Skeletal muscle tissue (tissue), 4 donors: Measurements from ENCODE around the gene SRPK1. TPM values are rescaled to one million over a fixed set of nuclear protein-coding genes. Genes with fewer than 3 reads are reported as not detected.

Experiments
- H3K27ac ChIP-seq: one replicate; pipeline ENCODE4 v1.7.0; 2013; ENCODE audit warnings: mild to moderate bottlenecking, low read depth, low read length, inconsistent platforms
- H3K27me3 ChIP-seq, 3 donors: one replicate each; pipeline ENCODE4 v1.7.0; 2013; ENCODE audit warnings: low read length in 3 of 3; ENCODE audit not compliant: control insufficient read depth in 3 of 3, insufficient read depth in 3 of 3
- H3K36me3 ChIP-seq, 3 donors: one replicate each; pipeline ENCODE4 v1.7.0; 2013; ENCODE audit warnings: low read length in 3 of 3; ENCODE audit not compliant: control insufficient read depth in 3 of 3, insufficient read depth in 3 of 3
- H3K4me1 ChIP-seq, 3 donors: one replicate each; pipeline ENCODE4 v1.7.0; 2013; ENCODE audit warnings: low read length in 3 of 3, mild to moderate bottlenecking in 3 of 3; ENCODE audit not compliant: control insufficient read depth in 3 of 3, insufficient read depth in 3 of 3
- H3K4me3 ChIP-seq, 3 donors: one replicate each; pipeline ENCODE4 v1.7.0; 2013; ENCODE audit warnings: low read length in 3 of 3
- H3K9ac ChIP-seq, 3 donors: one replicate each; pipeline ENCODE4 v1.7.0; 2013; ENCODE audit warnings: low read length in 3 of 3, mild to moderate bottlenecking in 3 of 3, moderate library complexity in 2 of 3, low read depth in 1 of 3
- H3K9me3 ChIP-seq, 3 donors: one replicate each; pipeline ENCODE4 v1.7.0; 2013; ENCODE audit warnings: low read length in 3 of 3; ENCODE audit not compliant: control insufficient read depth in 3 of 3
- total RNA-seq: library from RNA; depleted of rRNA; stranded (reverse); fragments of >200 nt; gene quantifications from one replicate; pipeline ENCODE4 v1.2.3, GENCODE V29; 2014
- donor health status: Osteomylitis.

The SRPK1 gene
- total RNA-seq, 1 donor from 2014 or later, result 15.1 TPM

GRCh38 chr6:35844290-35844689 is 76.6 kb downstream of the SRPK1 start:
- Histone ChIP-seq H3K9me3 (peaks cover 0 to 4% (median 0%) of the 10 kb centered on the region in 3 donors), H3K4me1 (no peaks in the 10 kb centered on the region), H3K9ac (no peak overlapping the region), H3K27ac (no peak overlapping the region), H3K36me3 (peaks cover 0 to 13% (median 7%) of the 10 kb centered on the region in 3 donors), H3K4me3 (no peak overlapping the region), H3K27me3 (no peaks in the 10 kb centered on the region)

GRCh38 chr6:35842381-35842780 is 78.5 kb downstream of the SRPK1 start:
- H3K36me3 ChIP-seq, result peaks cover 2 to 10% (median 4%) of the 10 kb centered on the region in 3 donors
- no peaks in the 10 kb centered on the region for H3K4me1 ChIP-seq
- no peak overlapping the region for H3K4me3 ChIP-seq
- no peak overlapping the region for H3K27ac ChIP-seq
- H3K9ac ChIP-seq, result no peak overlapping the region
- no peaks in the 10 kb centered on the region for H3K27me3 ChIP-seq
- H3K9me3 ChIP-seq, result no peaks in the 10 kb centered on the region

- Histone ChIP-seq H3K27me3 (no peaks in the 10 kb centered on the region), H3K4me3 (no peak overlapping the region), H3K27ac (no peak overlapping the region), H3K36me3 (peaks cover 5 to 23% (median 12%) of the 10 kb centered on the region in 3 donors), H3K9ac (no peak overlapping the region), H3K4me1 (no peaks in the 10 kb centered on the region), H3K9me3 (no peaks in the 10 kb centered on the region)
Observed at GRCh38 chr6:35839019-35839418, 81.9 kb downstream of the SRPK1 start.

- peaks cover 5 to 14% (median 12%) of the 10 kb centered on the region in 3 donors for H3K36me3 ChIP-seq
- no peaks in the 10 kb centered on the region for H3K27me3 ChIP-seq
- no peak overlapping the region for H3K9ac ChIP-seq
- H3K9me3 ChIP-seq, result no peaks in the 10 kb centered on the region
- H3K27ac ChIP-seq, result no peak overlapping the region
- no peak overlapping the region for H3K4me3 ChIP-seq
- no peaks in the 10 kb centered on the region for H3K4me1 ChIP-seq
Observed at GRCh38 chr6:35833536-35833935, 87.4 kb downstream of the SRPK1 start.

GRCh38 chr6:35831257-35832007 is 89.5 kb downstream of the SRPK1 start:
- H3K9ac ChIP-seq, result no peak overlapping the region

GRCh38 chr6:35829306-35829705 is 91.6 kb downstream of the SRPK1 start:
- H3K4me3 ChIP-seq, result no peak overlapping the region
- H3K9me3 ChIP-seq, result peaks cover 0 to 2% (median 0%) of the 10 kb centered on the region in 3 donors
- H3K9ac ChIP-seq, result no peak overlapping the region
- no peaks in the 10 kb centered on the region for H3K4me1 ChIP-seq
- H3K27me3 ChIP-seq, result no peaks in the 10 kb centered on the region
- no peak overlapping the region for H3K27ac ChIP-seq
- H3K36me3 ChIP-seq, result peaks cover 0 to 5% (median 0%) of the 10 kb centered on the region in 3 donors

More at GRCh38 chr6:35831257-35832007, 89.5 kb downstream of the SRPK1 start:
- Histone ChIP-seq H3K4me3 (no peak overlapping the region), H3K36me3 (peaks cover 0 to 12% (median 11%) of the 10 kb centered on the region in 3 donors), H3K27ac (no peak overlapping the region), H3K4me1 (no peaks in the 10 kb centered on the region), H3K9me3 (no peaks in the 10 kb centered on the region), H3K27me3 (no peaks in the 10 kb centered on the region)

GRCh38 chr6:35824552-35825192 is 96.2 kb downstream of the SRPK1 start:
- Histone ChIP-seq H3K27ac (no peak overlapping the region), H3K36me3 (no peaks in the 10 kb centered on the region), H3K9ac (no peak overlapping the region), H3K9me3 (peaks cover 0 to 2% (median 0%) of the 10 kb centered on the region in 3 donors), H3K4me3 (no peak overlapping the region), H3K27me3 (no peaks in the 10 kb centered on the region), H3K4me1 (no peaks in the 10 kb centered on the region)

GRCh38 chr6:35823601-35824000 is 97.3 kb downstream of the SRPK1 start:
- no peak overlapping the region for H3K27ac ChIP-seq
- no peak overlapping the region for H3K9ac ChIP-seq
- no peaks in the 10 kb centered on the region for H3K27me3 ChIP-seq
- H3K4me1 ChIP-seq, result no peaks in the 10 kb centered on the region
- peaks cover 0 to 2% (median 0%) of the 10 kb centered on the region in 3 donors for H3K9me3 ChIP-seq
- H3K36me3 ChIP-seq, result no peaks in the 10 kb centered on the region
- H3K4me3 ChIP-seq, result no peak overlapping the region

GRCh38 chr6:35817515-35817914 is 103.4 kb downstream of the SRPK1 start:
- H3K27ac ChIP-seq, result no peak overlapping the region

GRCh38 chr6:35811699-35811995 is 109.3 kb downstream of the SRPK1 start:
- H3K4me1 ChIP-seq, result peaks cover 0 to 9% (median 3%) of the 10 kb centered on the region in 3 donors
- peaks cover 0 to 25% (median 8%) of the 10 kb centered on the region in 3 donors for H3K27me3 ChIP-seq
- H3K9ac ChIP-seq, result no peak overlapping the region
- no peaks in the 10 kb centered on the region for H3K9me3 ChIP-seq
- H3K27ac ChIP-seq, result no peak overlapping the region
- no peaks in the 10 kb centered on the region for H3K36me3 ChIP-seq
- H3K4me3 ChIP-seq, result no peak overlapping the region

More at GRCh38 chr6:35817515-35817914, 103.4 kb downstream of the SRPK1 start:
- Histone ChIP-seq H3K27me3 (peaks cover 0 to 10% (median 4%) of the 10 kb centered on the region in 3 donors), H3K9me3 (peaks cover 0 to 3% (median 0%) of the 10 kb centered on the region in 3 donors), H3K36me3 (no peaks in the 10 kb centered on the region), H3K4me1 (no peaks in the 10 kb centered on the region), H3K9ac (no peak overlapping the region), H3K4me3 (no peak overlapping the region)
